HL-60 (cell line): ENCODE measurements around the gene SLC15A3.
A peak's percentile ranks its signal among the peaks of the same experiment; 100 is the strongest.

Experiments used
- DNase-seq, 2 experiments: peaks; one replicate each; pipeline ENCODE4 v3.0.0-alpha.2; 2010 to 2020; ENCODE audit warnings: low read depth in 1 of 2, low spot score in 1 of 2
- H3K27ac ChIP-seq: fragments of 250-450 bp; sonication (Bioruptor Pico); replicated peaks from 2 replicates; pipeline ENCODE4 v1.5.1; 2020; ENCODE audit warnings: mild to moderate bottlenecking, moderate library complexity
- H3K27me3 ChIP-seq: fragments of 250-450 bp; sonication (Bioruptor Pico); 2 replicates; pipeline ENCODE4 v1.5.1; 2021; ENCODE audit warnings: mild to moderate bottlenecking, moderate library complexity; ENCODE audit not compliant: insufficient read depth, poor library complexity, severe bottlenecking
- H3K4me3 ChIP-seq: replicated peaks from 2 replicates; pipeline ENCODE4 v1.5.1; 2011; ENCODE audit warnings: mild to moderate bottlenecking, control low read depth, low read length; ENCODE audit not compliant: insufficient read depth
- CTCF ChIP-seq: IDR thresholded peaks from one replicate; pipeline ENCODE4 v1.5.1; 2011; ENCODE audit warnings: low read length, control low read depth, inconsistent platforms; ENCODE audit not compliant: insufficient read depth
- GABPA ChIP-seq: IDR thresholded peaks from 2 replicates; pipeline ENCODE4 v1.6.1; 2012; ENCODE audit warnings: low read depth
- POLR2AphosphoS5 ChIP-seq: IDR thresholded peaks from 2 replicates; pipeline ENCODE4 v1.6.1; 2012; ENCODE audit warnings: low read depth
- REST ChIP-seq: IDR thresholded peaks from 2 replicates; pipeline ENCODE4 v1.6.1; 2012; ENCODE audit warnings: low read depth; ENCODE audit not compliant: insufficient replicate concordance
- SPI1 ChIP-seq: IDR thresholded peaks from 2 replicates; pipeline ENCODE4 v1.6.1; 2012; ENCODE audit warnings: low read depth, mild to moderate bottlenecking, borderline replicate concordance

Gene SLC15A3

DNA sequence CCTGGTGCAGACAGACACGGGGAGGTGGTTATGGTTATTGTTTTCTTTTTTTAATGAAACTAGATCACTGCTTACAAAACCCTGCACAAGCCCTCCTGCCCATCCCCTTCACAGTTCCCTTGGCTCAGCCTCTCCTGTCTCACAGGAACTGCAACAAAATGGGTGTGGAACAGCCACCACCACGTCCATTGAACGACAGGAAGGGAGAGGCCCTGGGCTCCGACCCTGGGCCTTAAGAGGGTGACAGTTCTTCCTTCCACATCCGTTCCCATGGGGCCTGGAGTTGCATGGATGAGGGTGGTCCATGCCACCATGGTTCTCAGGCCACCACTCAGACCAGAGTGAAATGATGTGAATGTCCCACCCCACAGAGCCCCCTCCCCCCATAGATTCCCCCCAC, 61.3 kb downstream of the SLC15A3 start:
- H3K27ac ChIP-seq = no peak overlapping the region
- H3K27me3 ChIP-seq = no peaks in the 10 kb centered on the region
- TF ChIP-seq SPI1 = no peak
- no peak for TF ChIP-seq GABPA
- no peak for TF ChIP-seq CTCF
- no peak for TF ChIP-seq REST
- no peak for TF ChIP-seq POLR2AphosphoS5
- DNase-seq = no peak
- H3K4me3 ChIP-seq = no peak overlapping the region

GRCh38 chr11:60889869-60890311, 62.1 kb downstream of the SLC15A3 start:
- DNase-seq = no peak
- no peak overlapping the region for H3K27ac ChIP-seq
- no peak for TF ChIP-seq CTCF
- peak; percentile 58; the same call in 1 of the 2 replicates for TF ChIP-seq POLR2AphosphoS5
- no peak overlapping the region for H3K4me3 ChIP-seq
- H3K27me3 ChIP-seq = no peaks in the 10 kb centered on the region

- Histone ChIP-seq H3K27ac (no peak overlapping the region), H3K27me3 (no peaks in the 10 kb centered on the region), H3K4me3 (no peak overlapping the region)
- peak in 1 of 2 experiments; percentile 56 for DNase-seq
- TF ChIP-seq REST = no peak
- peak; percentile 39 for TF ChIP-seq CTCF
- no peak for TF ChIP-seq GABPA
Observed at GRCh38 chr11:60887556-60887955, 64.4 kb downstream of the SLC15A3 start.
